ENCODE data around the gene WDR72. TPM values are rescaled to one million over a fixed set of nuclear protein-coding genes. Genes with fewer than 3 reads are reported as not detected.

WDR72 gene
- total RNA-seq, 1 experiment from 2014 or later: not detected

Other genes with a start within 250 kb of the WDR72 start
- gene UNC13C, start 218.8 kb upstream of the WDR72 start, total RNA-seq (2014; rRNA removed): 0.06 and 0.11 TPM in 2 replicates

Measured in LHCN-M2 (cell line).